ENCODE results near the gene MYO3A. TPM values are rescaled to one million over a fixed set of nuclear protein-coding genes. Genes with fewer than 3 reads are reported as not detected.

Gene MYO3A
- polyA plus RNA-seq, 1 donor (not counting 4 experiments of a cell fraction or from before 2014, with no cell fraction given): not detected

GRCh38 chr10:26172131-26172530 lies 238.1 kb downstream of the MYO3A start:
- no peaks in the 10 kb centered on the region for H3K9me3 ChIP-seq (ENCODE audit: control insufficient read depth, low read depth, low read length)
- no peaks in the 10 kb centered on the region for H3K9me1 ChIP-seq (ENCODE audit: control insufficient read depth, extremely low read depth, insufficient read depth, low read length)
- no peak overlapping the region for H3K9ac ChIP-seq (ENCODE audit: control insufficient read depth, extremely low read depth, insufficient read depth, low read length)
- dilution Hi-C loops (cut with MboI; ENCODE audit: extremely low pct_ligation_motif_present, low sequenced_read_pairs): no loop called here
- H3K4me1 ChIP-seq (ENCODE audit: control insufficient read depth, extremely low read depth, insufficient read depth, low read length): no peaks in the 10 kb centered on the region
- H3K27me3 ChIP-seq (ENCODE audit: control insufficient read depth, extremely low read depth, insufficient read depth, low read length): no peaks in the 10 kb centered on the region
- H4K20me1 ChIP-seq (ENCODE audit: control insufficient read depth, extremely low read depth, insufficient read depth, low read length): no peaks in the 10 kb centered on the region
- no peak for TF ChIP-seq EZH2 (IDR thresholded peaks at IDR 0.05; ENCODE audit: low read length)
- TF ChIP-seq CTCF (optimal IDR thresholded peaks at IDR 0.05 in 1 of 3, IDR thresholded peaks at IDR 0.05 in 1 of 3, conservative IDR thresholded peaks at IDR 0.05 in 1 of 3; ENCODE audit: extremely low read depth in 1 of 3, insufficient read depth in 2 of 3, low read length in 3 of 3): no peak
- H3K4me3 ChIP-seq (ENCODE audit: control insufficient read depth in 2 of 3, extremely low read depth in 1 of 3, insufficient read depth in 2 of 3, low read depth in 1 of 3, low read length in 3 of 3): no peak overlapping the region
- no peak overlapping the region for H2AFZ ChIP-seq (ENCODE audit: control insufficient read depth, low read length)
- no peak for DNase-seq (ENCODE audit: low read depth, low spot score)
- FAIRE-seq: no peak
- H3K36me3 ChIP-seq (ENCODE audit: control insufficient read depth in 2 of 2, extremely low read depth in 1 of 2, insufficient read depth in 2 of 2, low read length in 2 of 2): no peaks in the 10 kb centered on the region
- H3K4me2 ChIP-seq (ENCODE audit: control insufficient read depth, extremely low read depth, insufficient read depth, low read depth, low read length): no peak overlapping the region
- H3K27ac ChIP-seq (ENCODE audit: control insufficient read depth, insufficient read depth, low read length): no peak overlapping the region
- H3K79me2 ChIP-seq (ENCODE audit: control insufficient read depth, insufficient read depth, low read length): no peaks in the 10 kb centered on the region

- no peaks in the 10 kb centered on the region for H3K79me2 ChIP-seq (ENCODE audit: control insufficient read depth, insufficient read depth, low read length)
- H3K27me3 ChIP-seq (ENCODE audit: control insufficient read depth, extremely low read depth, insufficient read depth, low read length): no peaks in the 10 kb centered on the region
- H3K27ac ChIP-seq (ENCODE audit: control insufficient read depth, insufficient read depth, low read length): no peak overlapping the region
- no peak overlapping the region for H3K4me3 ChIP-seq (ENCODE audit: control insufficient read depth in 2 of 3, extremely low read depth in 1 of 3, insufficient read depth in 2 of 3, low read depth in 1 of 3, low read length in 3 of 3)
- no peak overlapping the region for H2AFZ ChIP-seq (ENCODE audit: control insufficient read depth, low read length)
- DNase-seq (ENCODE audit: low read depth, low spot score): no peak
- FAIRE-seq: no peak
- no peak for TF ChIP-seq CTCF (optimal IDR thresholded peaks at IDR 0.05 in 1 of 3, IDR thresholded peaks at IDR 0.05 in 1 of 3, conservative IDR thresholded peaks at IDR 0.05 in 1 of 3; ENCODE audit: extremely low read depth in 1 of 3, insufficient read depth in 2 of 3, low read length in 3 of 3)
- no peak overlapping the region for H3K9ac ChIP-seq (ENCODE audit: control insufficient read depth, extremely low read depth, insufficient read depth, low read length)
- peaks cover 2% of the 10 kb centered on the region for H3K9me3 ChIP-seq (ENCODE audit: control insufficient read depth, low read depth, low read length)
- no peak overlapping the region for H3K4me2 ChIP-seq (ENCODE audit: control insufficient read depth, extremely low read depth, insufficient read depth, low read depth, low read length)
- H3K9me1 ChIP-seq (ENCODE audit: control insufficient read depth, extremely low read depth, insufficient read depth, low read length): no peaks in the 10 kb centered on the region
- H3K36me3 ChIP-seq (ENCODE audit: control insufficient read depth in 2 of 2, extremely low read depth in 1 of 2, insufficient read depth in 2 of 2, low read length in 2 of 2): no peaks in the 10 kb centered on the region
- H3K4me1 ChIP-seq (ENCODE audit: control insufficient read depth, extremely low read depth, insufficient read depth, low read length): no peaks in the 10 kb centered on the region
- dilution Hi-C loops (cut with MboI; ENCODE audit: extremely low pct_ligation_motif_present, low sequenced_read_pairs): no loop called here
- no peaks in the 10 kb centered on the region for H4K20me1 ChIP-seq (ENCODE audit: control insufficient read depth, extremely low read depth, insufficient read depth, low read length)
Observed at GRCh38 chr10:26173837-26174236, 239.8 kb downstream of the MYO3A start.
